Tibial artery (tissue), 4 donors: Measurements from ENCODE around the gene PCDHGA5.
A peak's percentile ranks its signal among the peaks of the same experiment; 100 is the strongest.
"Not testable (repeated sequence)": the region's sequence is repeated elsewhere in the genome, so short reads cannot be mapped to it uniquely, and the experiment has no call there.

Source experiments
- DNase-seq, 2 donors: peaks; one replicate each; pipeline ENCODE4 v3.0.0-alpha.2; 2019
- H3K27ac ChIP-seq, 2 donors: fragments of 200-600 bp; sonication (generic) in 1 of 2; 1 replicate in 1 of 2; 2 replicates in 1 of 2; pipeline ENCODE4 v1.5.1; 2018 to 2019; ENCODE audit warnings: mild to moderate bottlenecking in 1 of 2
- H3K27me3 ChIP-seq, 2 donors: fragments of 200-600 bp; sonication (generic) in 1 of 2; one replicate each; pipeline versions ENCODE4 v1.5.1 to v1.6.0; 2016 to 2019
- H3K36me3 ChIP-seq, 3 donors: fragments of 200-600 bp; sonication (generic) in 2 of 3; one replicate each; pipeline ENCODE4 v1.5.1; 2016 to 2019; ENCODE audit warnings: mild to moderate bottlenecking in 2 of 3
- H3K4me1 ChIP-seq, 4 donors: fragments of 200-600 bp; sonication (generic) in 2 of 4; 1 replicate in 3 of 4; 2 replicates in 1 of 4; pipeline ENCODE4 v1.5.1; 2016 to 2019
- H3K4me3 ChIP-seq, 2 donors: fragments of 200-600 bp; sonication (generic) in 1 of 2; 1 replicate in 1 of 2; 2 replicates in 1 of 2; pipeline ENCODE4 v1.5.1; 2018 to 2019; ENCODE audit warnings: mild to moderate bottlenecking in 2 of 2
- H3K9me3 ChIP-seq, 3 donors: fragments of 200-600 bp; sonication (generic) in 1 of 3; one replicate each; pipeline ENCODE4 v1.5.1; 2016 to 2019
- intact Hi-C: fragments of 100-400 bp; cut with DNase I; formaldehyde crosslinking; loops from one replicate; pipeline ENCODE4 v1.15.0; 2023; ENCODE audit warnings: low total_unique reads
- TF ChIP-seq, protein P1 (sequence below), 2 experiments: fragments of 200-600 bp in 1 of 2; fragments of 450-650 bp in 1 of 2; IDR thresholded peaks; one replicate each; pipeline ENCODE4 v1.5.1; 2017 to 2019; ENCODE audit warnings: antibody characterized with exemption in 2 of 2, mild to moderate bottlenecking in 1 of 2, moderate library complexity in 1 of 2

Gene PCDHGA5

GRCh38 chr5:141345327-141345726, 18.6 kb upstream of the PCDHGA5 start:
- peaks cover 0 to 32% (median 28%) of the 10 kb centered on the region in 3 donors for H3K36me3 ChIP-seq
- no peaks in the 10 kb centered on the region for H3K4me1 ChIP-seq
- TF ChIP-seq, protein P1, sequence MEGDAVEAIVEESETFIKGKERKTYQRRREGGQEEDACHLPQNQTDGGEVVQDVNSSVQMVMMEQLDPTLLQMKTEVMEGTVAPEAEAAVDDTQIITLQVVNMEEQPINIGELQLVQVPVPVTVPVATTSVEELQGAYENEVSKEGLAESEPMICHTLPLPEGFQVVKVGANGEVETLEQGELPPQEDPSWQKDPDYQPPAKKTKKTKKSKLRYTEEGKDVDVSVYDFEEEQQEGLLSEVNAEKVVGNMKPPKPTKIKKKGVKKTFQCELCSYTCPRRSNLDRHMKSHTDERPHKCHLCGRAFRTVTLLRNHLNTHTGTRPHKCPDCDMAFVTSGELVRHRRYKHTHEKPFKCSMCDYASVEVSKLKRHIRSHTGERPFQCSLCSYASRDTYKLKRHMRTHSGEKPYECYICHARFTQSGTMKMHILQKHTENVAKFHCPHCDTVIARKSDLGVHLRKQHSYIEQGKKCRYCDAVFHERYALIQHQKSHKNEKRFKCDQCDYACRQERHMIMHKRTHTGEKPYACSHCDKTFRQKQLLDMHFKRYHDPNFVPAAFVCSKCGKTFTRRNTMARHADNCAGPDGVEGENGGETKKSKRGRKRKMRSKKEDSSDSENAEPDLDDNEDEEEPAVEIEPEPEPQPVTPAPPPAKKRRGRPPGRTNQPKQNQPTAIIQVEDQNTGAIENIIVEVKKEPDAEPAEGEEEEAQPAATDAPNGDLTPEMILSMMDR (IDR thresholded peaks at IDR 0.05) = no peak
- no peaks in the 10 kb centered on the region for H3K27me3 ChIP-seq
- no peak for DNase-seq
- peaks cover 6 to 99% (median 81%) of the 10 kb centered on the region in 3 donors for H3K9me3 ChIP-seq
- H3K4me3 ChIP-seq = no peak overlapping the region
- H3K27ac ChIP-seq = no peak overlapping the region
- intact Hi-C loops = no loop called here

- Histone ChIP-seq H3K36me3 (peaks cover 0 to 32% (median 26%) of the 10 kb centered on the region in 3 donors), H3K9me3 (peaks cover 6 to 99% (median 81%) of the 10 kb centered on the region in 3 donors)
- H3K27me3 ChIP-seq, H3K4me3 ChIP-seq, DNase-seq, H3K27ac ChIP-seq, H3K4me1 ChIP-seq, intact Hi-C loops: not testable (repeated sequence)
Observed at GRCh38 chr5:141346017-141346416, 17.9 kb upstream of the PCDHGA5 start.

- H3K4me1 ChIP-seq = no peaks in the 10 kb centered on the region
- peaks cover 0 to 20% (median 13%) of the 10 kb centered on the region in 3 donors for H3K36me3 ChIP-seq
- H3K27me3 ChIP-seq = peaks cover 0 to 3% of the 10 kb centered on the region in 2 donors
- H3K9me3 ChIP-seq = peaks cover 3 to 99% (median 87%) of the 10 kb centered on the region in 3 donors
- TF ChIP-seq, protein P1 (IDR thresholded peaks at IDR 0.05) = peak; percentile 10 to 23
- DNase-seq = no peak
- H3K27ac ChIP-seq = no peak within 1 kb of the TSS
- peak within 1 kb of the TSS; percentile 20 to 34 for H3K4me3 ChIP-seq
- intact Hi-C loops = no loop called here
Observed at GRCh38 chr5:141349917-141350619, 13.9 kb upstream of the PCDHGA5 start, which contains the start of gene PCDHGB1. TSS of gene PCDHGB1 (plus strand) at chr5:141350099. CDS start at chr5:141350261, 162 bp downstream.

- intact Hi-C loops = no loop called here
- Histone ChIP-seq H3K36me3 (peaks cover 0 to 20% (median 14%) of the 10 kb centered on the region in 3 donors), H3K4me3 (no peak overlapping the region), H3K27me3 (peaks cover 0 to 3% of the 10 kb centered on the region in 2 donors), H3K4me1 (no peaks in the 10 kb centered on the region), H3K27ac (no peak overlapping the region), H3K9me3 (peaks cover 0 to 99% (median 87%) of the 10 kb centered on the region in 3 donors)
- DNase-seq = no peak
- TF ChIP-seq, protein P1 (IDR thresholded peaks at IDR 0.05) = no peak
Observed at GRCh38 chr5:141351591-141351990, 12.4 kb upstream of the PCDHGA5 start.

GRCh38 chr5:141354900-141355469, 9.0 kb upstream of the PCDHGA5 start, which contains the start of gene PCDHGA4:
TSS of gene PCDHGA4 (plus strand) at chr5:141355021. CDS start at chr5:141355108, 87 bp downstream.
- intact Hi-C loops = no loop called here
- TF ChIP-seq, protein P1 (IDR thresholded peaks at IDR 0.05) = no peak
- H3K9me3 ChIP-seq = peaks cover 0 to 100% (median 88%) of the 10 kb centered on the region in 3 donors
- no peak within 1 kb of the TSS for H3K27ac ChIP-seq
- peaks cover 0 to 18% (median 7%) of the 10 kb centered on the region in 3 donors for H3K36me3 ChIP-seq
- no peaks in the 10 kb centered on the region for H3K4me1 ChIP-seq
- H3K27me3 ChIP-seq = peaks cover 0 to 3% of the 10 kb centered on the region in 2 donors
- peak within 1 kb of the TSS; percentile 32 to 43 for H3K4me3 ChIP-seq
- no peak for DNase-seq

- Histone ChIP-seq H3K4me1 (no peaks in the 10 kb centered on the region), H3K9me3 (peaks cover 0 to 100% (median 88%) of the 10 kb centered on the region in 3 donors), H3K4me3 (peak overlapping the region in 1 of 2 donors; percentile 32), H3K36me3 (peaks cover 0 to 18% (median 11%) of the 10 kb centered on the region in 3 donors), H3K27me3 (peaks cover 0 to 3% of the 10 kb centered on the region in 2 donors), H3K27ac (no peak overlapping the region)
- DNase-seq = no peak
- TF ChIP-seq, protein P1 (IDR thresholded peaks at IDR 0.05) = no peak
- intact Hi-C loops = no loop called here
Observed at GRCh38 chr5:141355641-141356040, 8.3 kb upstream of the PCDHGA5 start.
